Stimulated activated CD4-positive, alpha-beta T cell treated with anti-CD3 and anti-CD28 coated beads, Interleukin-1b, Interleukin-23, amount 100 ng/mL, for 4 hours (primary cell): ENCODE results near the gene PIP4K2A.

Experiments used
- DNase-seq, 2 donors: peaks; one replicate each; pipeline ENCODE4 v3.0.0-alpha.2; 2020; ENCODE audit warnings: low read depth in 2 of 2

Gene PIP4K2A

DNA sequence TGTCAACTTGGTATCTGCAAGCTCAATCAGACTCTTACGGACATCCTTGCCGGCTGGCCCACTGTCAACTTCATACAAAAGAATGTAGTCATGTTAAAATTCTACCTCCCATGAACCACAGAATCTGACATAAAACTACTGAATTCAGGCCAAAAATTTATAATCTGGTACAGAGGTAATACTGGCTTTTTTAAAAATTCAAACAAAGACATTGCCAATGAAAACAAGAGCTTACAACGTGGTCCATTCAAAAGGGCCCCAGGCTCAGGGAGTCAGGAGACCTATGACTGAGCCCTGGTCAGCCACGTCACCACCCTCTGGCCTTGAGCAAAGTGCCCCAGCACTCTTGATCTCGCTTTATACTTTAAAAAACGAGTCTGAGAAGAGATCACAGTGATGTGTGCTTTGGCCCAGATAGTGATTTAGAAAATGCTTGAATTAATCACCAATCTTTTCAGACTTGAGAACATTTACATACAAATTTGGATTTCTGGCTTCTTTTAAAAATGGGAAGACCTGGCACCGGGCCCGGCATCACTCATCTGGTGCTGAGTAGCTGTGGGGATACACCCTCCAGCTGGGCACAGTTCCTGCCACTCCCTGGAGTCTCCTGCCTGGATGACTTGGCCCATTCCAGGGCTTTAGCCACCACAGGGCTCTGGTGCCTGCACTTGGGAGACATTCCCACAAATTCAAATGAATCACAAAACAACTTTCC lies 94.1 kb downstream of the PIP4K2A start:
- DNase-seq: no peak

DNA sequence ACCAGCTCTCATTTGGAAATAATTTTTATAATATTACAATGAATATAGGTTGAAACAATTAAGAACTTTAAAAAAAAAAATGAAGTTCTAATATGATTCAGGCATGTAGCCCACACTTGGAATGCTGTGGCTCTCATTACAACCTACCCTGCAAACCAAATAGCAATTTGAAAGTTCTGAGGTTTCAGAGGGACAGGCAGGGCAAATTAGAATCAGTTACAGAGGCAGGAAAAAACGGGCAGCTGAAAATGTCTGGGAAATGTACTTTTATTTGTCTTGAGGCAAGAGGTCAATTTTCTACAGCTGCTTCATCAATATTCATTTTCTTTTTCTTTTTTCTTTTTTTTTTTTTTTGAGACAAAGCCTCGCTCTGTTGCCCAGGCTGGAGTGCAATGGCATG lies 95.3 kb downstream of the PIP4K2A start:
- no peak for DNase-seq

- DNase-seq: no peak
Measured at GRCh38 chr10:22618078-22618785, 96.1 kb downstream of the PIP4K2A start.

DNA sequence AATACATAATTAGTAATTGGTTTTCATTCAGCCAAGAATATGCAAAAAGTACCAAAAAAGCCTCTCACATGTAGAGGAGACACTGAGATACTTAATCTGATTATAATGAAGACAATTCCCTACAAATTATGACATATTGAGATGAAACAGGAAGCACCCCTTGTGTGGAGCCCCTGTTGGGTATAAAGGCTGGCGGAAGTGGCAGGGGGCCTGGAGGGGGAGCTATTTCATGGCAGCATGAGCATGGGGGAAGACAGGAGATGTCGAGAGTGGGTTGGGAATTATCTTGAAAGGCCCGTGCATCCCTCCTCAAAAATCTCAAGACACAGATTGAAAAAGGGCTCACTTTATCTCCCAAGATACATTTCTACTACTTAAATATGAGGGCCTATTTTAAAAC lies 96.9 kb downstream of the PIP4K2A start:
- no peak for DNase-seq

DNA sequence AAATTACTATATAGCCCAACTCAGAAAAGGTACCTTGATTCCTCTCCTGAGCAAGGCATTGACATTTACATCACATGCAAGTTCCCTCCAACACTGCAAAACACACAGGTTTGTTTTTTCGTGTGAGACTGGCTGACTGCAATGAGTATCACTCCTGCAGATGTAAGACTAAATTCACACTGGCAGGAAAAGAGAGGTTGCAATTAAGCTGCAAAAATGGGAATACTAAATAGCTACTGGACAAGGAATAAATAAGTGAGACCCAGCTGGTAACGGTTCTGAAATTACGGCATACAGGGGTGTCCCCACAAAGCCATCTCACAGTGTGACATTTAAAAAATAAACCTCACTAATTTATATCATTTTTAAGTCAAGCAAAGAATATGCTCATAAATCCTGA lies 97.3 kb downstream of the PIP4K2A start:
- no peak for DNase-seq

- DNase-seq: no peak
Measured at GRCh38 chr10:22615819-22616499, 98.4 kb downstream of the PIP4K2A start.

GRCh38 chr10:22615101-22615500 lies 99.3 kb downstream of the PIP4K2A start:
- no peak for DNase-seq

GRCh38 chr10:22613011-22613410 lies 101.4 kb downstream of the PIP4K2A start:
- no peak for DNase-seq

GRCh38 chr10:22612318-22612717 lies 102.1 kb downstream of the PIP4K2A start:
- no peak for DNase-seq

GRCh38 chr10:22611425-22612115 lies 102.8 kb downstream of the PIP4K2A start:
- peak in 1 of 2 donors; percentile 55 for DNase-seq

DNA sequence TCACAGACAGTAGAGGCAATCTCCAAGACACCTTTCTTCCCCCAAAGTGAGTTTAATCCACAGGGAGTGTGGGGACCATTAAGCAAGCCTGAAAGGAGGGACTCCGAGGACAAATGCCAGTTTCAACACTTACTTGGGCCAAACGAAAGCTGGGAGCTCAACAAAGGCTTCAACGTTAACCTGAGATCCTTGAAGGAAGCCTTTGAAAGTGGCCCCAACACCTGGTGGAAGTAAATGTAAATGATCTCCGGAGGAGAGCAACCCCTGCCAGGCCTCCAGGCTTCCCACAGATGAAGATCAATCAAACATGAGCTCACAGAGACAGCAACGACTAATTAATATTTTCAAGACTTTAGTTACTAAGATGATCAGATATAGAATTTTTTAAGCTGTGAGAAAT lies 103.8 kb downstream of the PIP4K2A start:
- DNase-seq: no peak

GRCh38 chr10:22609719-22610465 lies 104.5 kb downstream of the PIP4K2A start:
- DNase-seq: no peak

- no peak for DNase-seq
Measured at GRCh38 chr10:22609251-22609650, 105.1 kb downstream of the PIP4K2A start.

GRCh38 chr10:22607261-22607660 lies 107.1 kb downstream of the PIP4K2A start:
- no peak for DNase-seq

DNA sequence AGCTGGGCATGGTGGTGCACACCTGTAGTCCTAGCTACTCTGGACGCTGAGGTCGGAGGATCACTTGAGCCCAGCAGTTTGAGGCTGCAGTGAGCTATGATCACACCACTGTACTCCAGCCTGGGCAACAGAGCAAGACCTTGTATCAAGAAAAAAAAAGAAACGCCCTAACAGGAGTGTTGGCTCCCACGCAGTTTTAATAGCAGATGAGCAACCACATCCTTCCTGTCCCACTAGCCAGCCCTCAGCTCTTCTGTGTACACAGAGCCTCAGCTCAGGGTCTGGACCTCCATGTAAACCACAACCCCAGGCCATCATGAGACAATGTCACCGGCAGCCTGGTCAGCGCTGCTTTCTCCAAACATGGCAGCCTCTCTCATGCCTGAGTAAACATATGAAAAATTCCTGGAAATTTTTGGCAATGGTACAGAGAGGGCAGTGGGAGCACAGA lies 108.2 kb downstream of the PIP4K2A start:
- no peak for DNase-seq

DNA sequence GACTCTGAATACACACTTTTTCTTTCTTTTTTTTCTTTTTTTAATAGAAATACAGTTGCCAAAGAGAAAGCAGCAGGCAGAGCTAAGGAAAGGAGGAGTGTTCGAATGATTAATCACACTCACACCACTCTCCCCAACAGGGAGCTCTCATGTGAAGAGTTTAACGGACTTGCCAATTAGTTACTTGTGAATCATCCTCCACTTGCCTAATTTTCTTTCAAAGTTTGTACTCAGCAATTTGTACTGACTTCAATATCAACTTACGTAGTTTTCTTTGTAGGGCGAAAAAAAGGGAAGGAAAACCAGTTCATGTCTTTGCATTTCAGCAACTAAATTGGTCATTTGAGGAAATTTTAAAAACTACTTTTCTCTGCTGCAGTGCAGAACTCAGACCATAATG lies 109.2 kb downstream of the PIP4K2A start:
- DNase-seq: no peak

DNA sequence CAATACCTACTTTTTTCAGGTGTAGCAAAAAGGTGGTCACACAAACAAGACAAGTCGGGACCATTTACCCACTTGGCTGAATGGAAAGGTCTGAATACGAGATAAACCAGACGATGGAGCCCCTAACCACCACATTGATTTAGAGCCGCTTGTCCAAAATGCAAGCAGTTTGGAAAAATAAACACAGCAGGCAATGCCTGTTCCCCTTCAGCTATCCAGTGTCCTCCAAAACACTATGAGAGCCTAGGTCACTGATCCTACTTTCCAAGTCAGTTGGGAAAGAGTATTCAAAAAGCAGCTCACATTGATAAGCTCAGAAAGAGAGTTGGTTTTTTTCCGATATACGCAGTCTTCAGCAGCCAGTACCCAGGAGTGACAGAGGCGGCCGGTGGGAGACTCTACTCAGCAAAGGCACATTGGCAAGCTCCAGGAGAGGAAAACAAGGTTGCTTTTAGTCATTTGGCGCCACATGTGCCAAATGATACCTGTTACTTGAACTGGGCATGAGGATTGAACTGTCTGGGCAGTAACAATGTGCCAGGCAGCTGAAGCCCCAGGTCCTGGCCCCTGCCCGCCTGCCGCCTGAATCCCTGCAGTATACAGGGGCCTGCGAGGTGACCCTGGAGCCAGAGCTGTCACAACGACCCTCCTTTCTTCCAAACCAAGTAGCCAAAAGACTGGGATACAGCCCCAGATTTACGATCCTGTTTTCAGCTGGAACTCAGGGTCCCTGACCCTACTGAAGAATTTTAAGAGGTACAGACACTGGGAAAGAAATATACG lies 109.8 kb downstream of the PIP4K2A start:
- no peak for DNase-seq

DNA sequence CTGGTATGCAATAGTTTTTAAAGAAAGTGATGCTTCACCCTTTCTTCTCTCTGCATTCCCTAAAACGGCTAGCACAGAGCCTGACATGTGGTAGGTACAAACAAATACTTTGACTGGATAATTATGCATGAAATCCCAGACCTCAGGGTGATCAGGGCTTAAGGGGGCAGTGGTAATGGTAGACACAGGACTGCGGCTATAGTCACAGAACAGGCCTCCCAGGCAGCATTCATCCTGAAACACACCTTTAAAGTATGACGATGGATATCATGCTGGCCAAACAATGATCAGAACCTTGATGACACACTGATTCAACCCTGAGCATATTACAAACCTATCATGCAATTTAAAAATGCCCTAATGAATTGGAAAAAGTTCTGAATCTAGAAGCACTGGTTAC lies 110.8 kb downstream of the PIP4K2A start:
- DNase-seq: no peak

- DNase-seq: no peak
Measured at GRCh38 chr10:22601618-22602017, 112.8 kb downstream of the PIP4K2A start.

DNA sequence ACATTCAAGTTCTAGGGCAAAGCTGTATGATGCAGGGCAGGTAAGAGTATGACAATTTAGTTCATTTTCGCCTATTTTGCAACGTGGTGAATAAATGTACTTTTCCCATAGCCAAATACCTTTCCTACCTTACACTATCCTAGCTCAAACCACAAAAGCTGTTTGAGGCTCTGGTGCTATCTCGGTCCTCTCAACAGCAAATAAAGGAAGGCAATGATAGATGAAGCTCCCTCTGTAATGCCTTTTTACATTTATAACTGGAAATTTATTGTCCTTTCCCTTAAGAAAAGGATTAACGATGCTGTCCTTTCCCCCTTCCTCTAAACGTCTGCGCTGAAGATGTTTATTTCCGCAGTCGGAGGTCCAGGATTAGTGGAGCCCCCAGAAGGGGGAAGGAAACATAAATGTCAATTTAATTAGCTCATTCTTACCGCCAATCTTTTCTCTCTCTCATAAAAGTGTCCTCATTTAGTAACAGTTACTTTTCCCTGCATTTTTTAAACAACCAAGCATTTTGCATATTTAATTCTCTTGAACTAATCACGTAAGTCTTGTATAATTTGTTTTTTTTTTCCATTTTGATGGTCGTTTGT lies 114.6 kb downstream of the PIP4K2A start:
- DNase-seq: no peak
